ENCODE results near the gene MDN1. TPM values are rescaled to one million over a fixed set of nuclear protein-coding genes. Genes with fewer than 3 reads are reported as not detected.
A peak's percentile ranks its signal among the peaks of the same experiment; 100 is the strongest.
"Not testable (repeated sequence)": the region's sequence is repeated elsewhere in the genome, so short reads cannot be mapped to it uniquely, and the experiment has no call there.

MDN1 gene
- total and polyA plus RNA-seq, 4 donors = 10.1 to 37.1 (median 22.8) TPM

DNA sequence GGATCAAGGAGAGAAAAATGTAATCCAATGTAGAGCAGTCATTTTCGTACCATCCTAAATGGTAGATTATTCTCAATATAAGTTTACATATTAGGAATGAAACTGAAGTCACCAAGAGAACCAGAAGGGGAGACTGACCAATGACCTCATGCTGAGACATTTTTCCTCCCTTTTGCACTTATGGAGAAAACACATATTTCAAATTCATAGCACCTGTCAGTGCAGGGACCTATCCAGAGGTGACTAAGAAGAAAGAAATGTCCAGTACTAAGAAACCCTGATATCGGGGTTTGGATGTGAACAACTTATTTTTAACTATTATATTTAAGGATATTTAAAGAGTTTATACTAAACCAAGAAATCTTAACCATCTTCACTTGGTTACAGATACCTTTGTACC lies 164.5 kb downstream of the MDN1 start:
- WGBS, 2 donors = 55 to 58% methylated on average over 2 of the region's 2 CpGs
- no peak overlapping the region for H3K4me3 ChIP-seq (ENCODE audit: low read length in 2 of 2)
- H3K27me3 ChIP-seq (ENCODE audit: control insufficient read depth in 1 of 2, insufficient read depth in 2 of 2, low read length in 1 of 2) = no peaks in the 10 kb centered on the region
- peaks cover 15% of the 10 kb centered on the region in 2 donors for H3K36me3 ChIP-seq (ENCODE audit: control insufficient read depth in 1 of 2, insufficient read depth in 2 of 2, low read length in 1 of 2)
- no peak overlapping the region for H3K27ac ChIP-seq (ENCODE audit: low read depth in 1 of 2, low read length in 2 of 2)
- intact Hi-C loops (cut with DNase I) = no loop called here
- no peak for DNase-seq
- ATAC-seq (ENCODE audit: low FRiP score) = no peak
- H3K4me1 ChIP-seq (ENCODE audit: control insufficient read depth in 1 of 2, insufficient read depth in 2 of 2, low read length in 2 of 2) = no peaks in the 10 kb centered on the region
- no peaks in the 10 kb centered on the region for H3K9me3 ChIP-seq (ENCODE audit: control insufficient read depth, low read length)

- H3K36me3 ChIP-seq (ENCODE audit: control insufficient read depth in 1 of 2, insufficient read depth in 2 of 2, low read length in 1 of 2) = peaks cover 7 to 10% of the 10 kb centered on the region in 2 donors
- no peak for ATAC-seq (ENCODE audit: low FRiP score)
Measured at GRCh38 chr6:89650579-89650978, 169.0 kb downstream of the MDN1 start.

DNA sequence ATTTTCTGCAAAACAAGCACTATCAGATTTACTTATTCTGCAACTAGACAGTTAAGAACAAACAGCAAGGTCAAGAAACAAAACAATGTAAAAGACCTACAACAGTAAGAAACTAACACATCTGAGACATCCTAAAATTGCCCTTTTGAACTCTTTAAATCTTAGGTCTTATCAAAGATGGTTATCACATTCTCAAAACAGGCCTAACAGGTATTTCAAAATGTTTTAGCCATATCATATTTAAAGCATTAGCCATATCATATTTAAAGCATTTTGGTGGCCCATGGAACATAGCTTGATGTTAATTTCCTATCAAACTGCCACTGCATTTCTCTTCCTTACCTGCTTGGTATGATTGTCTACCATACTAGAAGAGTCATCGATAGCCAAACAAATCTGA lies 169.9 kb downstream of the MDN1 start:
- peaks cover 6 to 10% of the 10 kb centered on the region in 2 donors for H3K36me3 ChIP-seq (ENCODE audit: control insufficient read depth in 1 of 2, insufficient read depth in 2 of 2, low read length in 1 of 2)
- H3K27ac ChIP-seq (ENCODE audit: low read depth in 1 of 2, low read length in 2 of 2) = no peak overlapping the region
- no peak for ATAC-seq (ENCODE audit: low FRiP score)
- intact Hi-C loops (cut with DNase I) = no loop called here
- no peak for DNase-seq
- no peaks in the 10 kb centered on the region for H3K4me1 ChIP-seq (ENCODE audit: control insufficient read depth in 1 of 2, insufficient read depth in 2 of 2, low read length in 2 of 2)
- WGBS, 2 donors = 98 to 100% methylated on average over 1 of the region's 1 CpG
- no peaks in the 10 kb centered on the region for H3K27me3 ChIP-seq (ENCODE audit: control insufficient read depth in 1 of 2, insufficient read depth in 2 of 2, low read length in 1 of 2)
- no peaks in the 10 kb centered on the region for H3K9me3 ChIP-seq (ENCODE audit: control insufficient read depth, low read length)
- no peak overlapping the region for H3K4me3 ChIP-seq (ENCODE audit: low read length in 2 of 2)

More at GRCh38 chr6:89650579-89650978, 169.0 kb downstream of the MDN1 start:
- intact Hi-C loops (cut with DNase I) = no loop called here
- no peaks in the 10 kb centered on the region for H3K9me3 ChIP-seq (ENCODE audit: control insufficient read depth, low read length)
- H3K4me1 ChIP-seq (ENCODE audit: control insufficient read depth in 1 of 2, insufficient read depth in 2 of 2, low read length in 2 of 2) = no peaks in the 10 kb centered on the region
- no peaks in the 10 kb centered on the region for H3K27me3 ChIP-seq (ENCODE audit: control insufficient read depth in 1 of 2, insufficient read depth in 2 of 2, low read length in 1 of 2)
- no peak for DNase-seq
- no peak overlapping the region for H3K4me3 ChIP-seq (ENCODE audit: low read length in 2 of 2)
- WGBS, 2 donors = 87 to 94% methylated on average over 8 of the region's 8 CpGs
- H3K27ac ChIP-seq (ENCODE audit: low read depth in 1 of 2, low read length in 2 of 2) = no peak overlapping the region

GRCh38 chr6:89644864-89645263 lies 174.7 kb downstream of the MDN1 start:
- Histone ChIP-seq H3K36me3 (ENCODE audit: control insufficient read depth in 1 of 2, insufficient read depth in 2 of 2, low read length in 1 of 2) (peaks cover 6 to 8% of the 10 kb centered on the region in 2 donors), H3K9me3 (ENCODE audit: control insufficient read depth, low read length) (no peaks in the 10 kb centered on the region), H3K4me3 (ENCODE audit: low read length in 2 of 2) (no peak overlapping the region), H3K27ac (ENCODE audit: low read depth in 1 of 2, low read length in 2 of 2) (no peak overlapping the region), H3K4me1 (ENCODE audit: control insufficient read depth in 1 of 2, insufficient read depth in 2 of 2, low read length in 2 of 2) (no peaks in the 10 kb centered on the region), H3K27me3 (ENCODE audit: control insufficient read depth in 1 of 2, insufficient read depth in 2 of 2, low read length in 1 of 2) (no peaks in the 10 kb centered on the region)
- ATAC-seq (ENCODE audit: low FRiP score) = no peak
- DNase-seq = no peak
- intact Hi-C loops (cut with DNase I) = no loop called here
- WGBS, 2 donors = 79 to 81% methylated on average over 4 of the region's 4 CpGs

- H3K9me3 ChIP-seq (ENCODE audit: control insufficient read depth, low read length) = no peaks in the 10 kb centered on the region
- no peak overlapping the region for H3K4me3 ChIP-seq (ENCODE audit: low read length in 2 of 2)
- peaks cover 6 to 8% of the 10 kb centered on the region in 2 donors for H3K36me3 ChIP-seq (ENCODE audit: control insufficient read depth in 1 of 2, insufficient read depth in 2 of 2, low read length in 1 of 2)
- ATAC-seq (ENCODE audit: low FRiP score) (no peak), DNase-seq (no peak)
- 43 to 48% methylated on average over 3 of the region's 3 CpGs for WGBS, 2 donors
- intact Hi-C loops (cut with DNase I) = no loop called here
- H3K27me3 ChIP-seq (ENCODE audit: control insufficient read depth in 1 of 2, insufficient read depth in 2 of 2, low read length in 1 of 2) = no peaks in the 10 kb centered on the region
- H3K27ac ChIP-seq (ENCODE audit: low read depth in 1 of 2, low read length in 2 of 2) = no peak overlapping the region
- H3K4me1 ChIP-seq (ENCODE audit: control insufficient read depth in 1 of 2, insufficient read depth in 2 of 2, low read length in 2 of 2) = no peaks in the 10 kb centered on the region
Measured at GRCh38 chr6:89643406-89643805, 176.2 kb downstream of the MDN1 start.

- intact Hi-C loops (cut with DNase I) = no loop called here
- Histone ChIP-seq H3K27ac (ENCODE audit: low read depth in 1 of 2, low read length in 2 of 2) (no peak overlapping the region), H3K9me3 (ENCODE audit: control insufficient read depth, low read length) (no peaks in the 10 kb centered on the region), H3K27me3 (ENCODE audit: control insufficient read depth in 1 of 2, insufficient read depth in 2 of 2, low read length in 1 of 2) (no peaks in the 10 kb centered on the region), H3K36me3 (ENCODE audit: control insufficient read depth in 1 of 2, insufficient read depth in 2 of 2, low read length in 1 of 2) (peaks cover 6 to 8% of the 10 kb centered on the region in 2 donors), H3K4me3 (ENCODE audit: low read length in 2 of 2) (no peak overlapping the region), H3K4me1 (ENCODE audit: control insufficient read depth in 1 of 2, insufficient read depth in 2 of 2, low read length in 2 of 2) (no peaks in the 10 kb centered on the region)
- 54 to 64% methylated on average over 3 of the region's 3 CpGs for whole genome bisulfite sequencing, 2 donors
- no peak for DNase-seq
- no peak for ATAC-seq (ENCODE audit: low FRiP score)
Measured at GRCh38 chr6:89642956-89643355, 176.6 kb downstream of the MDN1 start.

DNA sequence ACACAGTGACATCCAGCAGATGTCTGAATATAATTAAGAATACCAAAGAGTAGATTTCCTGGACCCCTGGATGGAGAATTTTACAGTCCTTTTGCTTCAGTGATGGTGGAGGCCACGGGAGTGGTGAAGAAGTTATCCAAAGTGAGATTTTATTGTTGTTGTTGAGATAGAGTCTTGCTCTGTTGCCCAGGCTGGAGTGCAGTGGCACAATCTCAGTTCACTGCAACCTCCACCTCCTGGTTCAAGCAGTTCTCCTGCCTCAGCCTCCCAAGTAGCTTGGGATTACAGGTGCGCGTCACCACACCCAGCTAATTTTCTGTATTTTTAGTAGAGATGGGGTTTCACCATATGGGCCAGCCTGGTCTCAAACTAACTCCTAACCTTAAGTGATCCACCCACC lies 178.0 kb downstream of the MDN1 start:
- H3K27me3 ChIP-seq (ENCODE audit: control insufficient read depth in 1 of 2, insufficient read depth in 2 of 2, low read length in 1 of 2); H3K27ac ChIP-seq (ENCODE audit: low read depth in 1 of 2, low read length in 2 of 2); H3K4me3 ChIP-seq (ENCODE audit: low read length in 2 of 2); intact Hi-C loops (cut with DNase I); H3K4me1 ChIP-seq (ENCODE audit: control insufficient read depth in 1 of 2, insufficient read depth in 2 of 2, low read length in 2 of 2); H3K36me3 ChIP-seq (ENCODE audit: control insufficient read depth in 1 of 2, insufficient read depth in 2 of 2, low read length in 1 of 2); H3K9me3 ChIP-seq (ENCODE audit: control insufficient read depth, low read length); DNase-seq; ATAC-seq (ENCODE audit: low FRiP score): not testable (repeated sequence)
- WGBS, 2 donors = 98 to 99% methylated on average over 3 of the region's 3 CpGs

DNA sequence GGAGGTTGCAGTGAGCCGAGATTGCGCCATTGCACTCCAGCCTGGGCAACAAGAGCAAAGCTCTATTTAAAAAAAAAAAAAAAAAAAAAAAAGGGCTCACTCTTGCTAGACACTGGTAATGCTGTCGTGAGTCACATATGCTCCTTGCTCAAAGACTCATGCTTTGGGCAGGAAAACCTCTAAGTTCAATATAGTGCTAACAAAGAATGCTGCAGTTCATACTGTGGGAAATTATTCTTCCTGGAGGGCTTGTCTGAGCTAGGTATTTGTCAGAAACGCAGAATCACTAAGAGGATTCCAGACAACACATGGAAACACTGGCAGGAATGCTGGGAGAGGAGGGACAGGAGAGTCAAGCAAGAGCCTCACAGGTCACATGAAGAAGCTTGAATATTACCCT lies 178.8 kb downstream of the MDN1 start:
- Histone ChIP-seq H3K27me3 (ENCODE audit: control insufficient read depth in 1 of 2, insufficient read depth in 2 of 2, low read length in 1 of 2) (no peaks in the 10 kb centered on the region), H3K4me1 (ENCODE audit: control insufficient read depth in 1 of 2, insufficient read depth in 2 of 2, low read length in 2 of 2) (no peaks in the 10 kb centered on the region), H3K4me3 (ENCODE audit: low read length in 2 of 2) (no peak overlapping the region), H3K27ac (ENCODE audit: low read depth in 1 of 2, low read length in 2 of 2) (no peak overlapping the region), H3K9me3 (ENCODE audit: control insufficient read depth, low read length) (no peaks in the 10 kb centered on the region), H3K36me3 (ENCODE audit: control insufficient read depth in 1 of 2, insufficient read depth in 2 of 2, low read length in 1 of 2) (peaks cover 3 to 5% of the 10 kb centered on the region in 2 donors)
- DNase-seq (no peak), ATAC-seq (ENCODE audit: low FRiP score) (no peak)
- WGBS, 2 donors = 87 to 93% methylated on average over 4 of the region's 4 CpGs
- intact Hi-C loops (cut with DNase I) = no loop called here

- Histone ChIP-seq H3K27me3 (ENCODE audit: control insufficient read depth in 1 of 2, insufficient read depth in 2 of 2, low read length in 1 of 2) (no peaks in the 10 kb centered on the region), H3K27ac (ENCODE audit: low read depth in 1 of 2, low read length in 2 of 2) (peak within 1 kb of the TSS; percentile 52 to 74), H3K36me3 (ENCODE audit: control insufficient read depth in 1 of 2, insufficient read depth in 2 of 2, low read length in 1 of 2) (peaks cover 0 to 3% of the 10 kb centered on the region in 2 donors), H3K9me3 (ENCODE audit: control insufficient read depth, low read length) (no peaks in the 10 kb centered on the region), H3K4me3 (ENCODE audit: low read length in 2 of 2) (peak within 1 kb of the TSS; percentile 32 to 69), H3K4me1 (ENCODE audit: control insufficient read depth in 1 of 2, insufficient read depth in 2 of 2, low read length in 2 of 2) (no peaks in the 10 kb centered on the region)
- ATAC-seq (ENCODE audit: low FRiP score) = peak; percentile 100
- DNase-seq = peak; percentile 98
- intact Hi-C loops (cut with DNase I) = no loop called here
- 3% methylated on average over 58 of the region's 58 CpGs for WGBS, 2 donors
Measured at GRCh38 chr6:89638320-89639195, 181.0 kb downstream of the MDN1 start, which contains the start of gene LYRM2. TSS of gene LYRM2 (minus strand) at chr6:89638747. CDS start at chr6:89638716, 31 bp downstream.

All from aorta (tissue), 5 donors.